ENCODE measurements around the gene SCN10A. TPM values are rescaled to one million over a fixed set of nuclear protein-coding genes. Genes with fewer than 3 reads are reported as not detected.

The SCN10A gene
- total and polyA plus RNA-seq, 9 of the 15 experiments (the other 6 are each of a cell fraction or from before 2014, with no cell fraction given), result not detected

- TF ChIP-seq ZNF280A (IDR thresholded peaks at IDR 0.05; ENCODE audit: low read depth, partially characterized antibody) (no peak), GTF2F1 (IDR thresholded peaks at IDR 0.05; ENCODE audit: low read depth, low read length) (no peak), HOMEZ (CRISPR knock-in tag; IDR thresholded peaks at IDR 0.05) (no peak), SRSF7 (optimal IDR thresholded peaks at IDR 0.05; ENCODE audit: low read depth, low read length) (no peak), ESRRA (IDR thresholded peaks at IDR 0.05; ENCODE audit: borderline replicate concordance, low read depth) (no peak), DEAF1 (CRISPR knock-in tag; IDR thresholded peaks at IDR 0.05) (no peak), SMARCA5 (IDR thresholded peaks at IDR 0.05) (no peak; the same call in 1 of the 2 replicates), POU5F1 (IDR thresholded peaks at IDR 0.05; ENCODE audit: borderline replicate concordance, low read depth, low read length, partially characterized antibody) (no peak), ZNF780A (CRISPR knock-in tag; IDR thresholded peaks at IDR 0.05) (no peak), ZNF212 (CRISPR knock-in tag; IDR thresholded peaks at IDR 0.05) (no peak), LCOR (CRISPR knock-in tag; IDR thresholded peaks at IDR 0.05) (no peak), PTTG1 (tag; IDR thresholded peaks at IDR 0.05; ENCODE audit: low read depth) (no peak), PHF20 (IDR thresholded peaks at IDR 0.05; ENCODE audit: partially characterized antibody) (peak; percentile 24), ZBTB9 (CRISPR knock-in tag; IDR thresholded peaks at IDR 0.05) (no peak), ELK1 (CRISPR knock-in tag; IDR thresholded peaks at IDR 0.05) (no peak), THAP12 (CRISPR knock-in tag; IDR thresholded peaks at IDR 0.05) (no peak), ETV6 (IDR thresholded peaks at IDR 0.05; ENCODE audit: borderline replicate concordance in 1 of 2, low read depth in 2 of 2, low read length in 1 of 2) (no peak), ETV6 (CRISPR knock-in tag; IDR thresholded peaks at IDR 0.05; ENCODE audit: borderline replicate concordance) (no peak)
Observed at GRCh38 chr3:38649500-38650247, 166.3 kb downstream of the SCN10A start, which contains the start of gene SCN5A (continued).
